Measurements from ENCODE around the gene SDHAF2.
"Not testable (repeated sequence)": the region's sequence is repeated elsewhere in the genome, so short reads cannot be mapped to it uniquely, and the experiment has no call there.

The SDHAF2 gene

DNA sequence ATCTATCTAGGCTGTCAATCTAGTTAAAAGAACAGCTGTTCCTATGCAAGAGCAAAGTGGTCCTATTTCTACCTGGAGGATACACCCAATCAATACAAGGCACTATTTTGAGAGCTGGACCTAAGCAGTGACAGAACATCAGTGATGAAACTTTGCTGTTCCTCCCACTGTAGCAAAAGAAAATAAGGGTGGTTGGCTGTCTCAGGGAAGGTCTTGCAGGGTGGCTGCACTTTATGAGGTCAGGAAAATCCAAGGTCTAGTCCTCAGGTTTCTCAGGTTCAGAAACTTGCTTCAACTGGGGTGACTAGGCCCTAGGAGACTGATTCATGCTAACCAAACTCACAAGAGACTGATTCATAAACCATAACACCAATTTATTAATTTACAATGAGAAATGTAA, 11.8 kb upstream of the SDHAF2 start:
- no peak for DNase-seq
- in situ Hi-C loops (cut with MboI; ENCODE audit: low pct_unique_long_range_greater_than_20kb, low sequenced_read_pairs): no loop called here

GRCh38 chr11:61422226-61422625, 7.7 kb upstream of the SDHAF2 start:
- in situ Hi-C loops (cut with MboI; ENCODE audit: low pct_unique_long_range_greater_than_20kb, low sequenced_read_pairs): no loop called here
- DNase-seq: no peak

GRCh38 chr11:61425367-61426131, 4.4 kb upstream of the SDHAF2 start:
- in situ Hi-C loops (cut with MboI; ENCODE audit: low pct_unique_long_range_greater_than_20kb, low sequenced_read_pairs): no loop called here
- no peak for DNase-seq

- in situ Hi-C loops (cut with MboI; ENCODE audit: low pct_unique_long_range_greater_than_20kb, low sequenced_read_pairs): no loop called here
- no peak for DNase-seq
These were observed 606 bp upstream of the SDHAF2 start for GRCh38 chr11:61429346-61429690.

GRCh38 chr11:61430839-61431238, 915 bp downstream of the SDHAF2 start:
- in situ Hi-C loops (cut with MboI; ENCODE audit: low pct_unique_long_range_greater_than_20kb, low sequenced_read_pairs); DNase-seq: not testable (repeated sequence)

DNA sequence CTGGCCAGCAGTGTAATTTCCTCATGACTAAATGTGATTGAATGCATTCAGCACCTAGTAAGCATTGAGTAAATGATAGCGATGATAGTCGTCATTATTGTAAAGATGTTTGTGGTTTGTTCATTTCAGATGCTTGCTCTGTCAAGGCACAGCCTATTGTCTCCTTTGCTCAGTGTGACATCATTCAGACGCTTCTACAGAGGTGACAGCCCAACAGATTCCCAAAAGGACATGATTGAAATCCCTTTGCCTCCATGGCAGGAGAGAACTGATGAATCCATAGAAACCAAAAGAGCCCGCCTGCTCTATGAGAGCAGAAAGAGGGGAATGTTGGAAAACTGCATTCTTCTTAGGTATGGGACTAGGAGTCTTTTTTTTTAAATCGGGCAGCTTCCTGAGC, 7.6 kb downstream of the SDHAF2 start:
- in situ Hi-C loops (cut with MboI; ENCODE audit: low pct_unique_long_range_greater_than_20kb, low sequenced_read_pairs): no loop called here
- DNase-seq: no peak

- no peak for DNase-seq
- in situ Hi-C loops (cut with MboI; ENCODE audit: low pct_unique_long_range_greater_than_20kb, low sequenced_read_pairs): no loop called here
These were observed 9.7 kb downstream of the SDHAF2 start for GRCh38 chr11:61439615-61440014.

GRCh38 chr11:61442616-61443015, 12.7 kb downstream of the SDHAF2 start:
- no peak for DNase-seq
- in situ Hi-C loops (cut with MboI; ENCODE audit: low pct_unique_long_range_greater_than_20kb, low sequenced_read_pairs): no loop called here

DNA sequence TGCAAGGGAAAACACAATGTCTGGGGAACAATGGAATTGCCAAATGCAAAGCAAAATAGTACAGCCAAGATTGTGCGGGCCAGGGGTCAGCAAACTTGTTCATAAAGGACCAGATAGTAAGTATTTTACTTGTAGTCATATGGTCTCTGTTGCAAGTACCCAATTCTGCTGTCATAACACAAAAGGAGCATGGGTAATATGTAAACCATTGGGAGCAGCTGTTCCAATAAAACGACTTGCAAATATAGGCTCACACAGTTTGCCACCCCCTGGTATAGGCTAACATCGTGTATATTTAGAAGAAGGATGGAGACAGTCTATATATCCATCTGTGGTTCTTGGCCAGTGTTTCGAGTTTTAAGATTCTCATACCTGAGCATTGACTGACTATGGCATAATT, 15.6 kb downstream of the SDHAF2 start:
- in situ Hi-C loops (cut with MboI; ENCODE audit: low pct_unique_long_range_greater_than_20kb, low sequenced_read_pairs): no loop called here
- no peak for DNase-seq

- in situ Hi-C loops (cut with MboI; ENCODE audit: low pct_unique_long_range_greater_than_20kb, low sequenced_read_pairs): no loop called here
- peak; percentile 75 for DNase-seq
These were observed 16.3 kb downstream of the SDHAF2 start for GRCh38 chr11:61446211-61446651.

DNA sequence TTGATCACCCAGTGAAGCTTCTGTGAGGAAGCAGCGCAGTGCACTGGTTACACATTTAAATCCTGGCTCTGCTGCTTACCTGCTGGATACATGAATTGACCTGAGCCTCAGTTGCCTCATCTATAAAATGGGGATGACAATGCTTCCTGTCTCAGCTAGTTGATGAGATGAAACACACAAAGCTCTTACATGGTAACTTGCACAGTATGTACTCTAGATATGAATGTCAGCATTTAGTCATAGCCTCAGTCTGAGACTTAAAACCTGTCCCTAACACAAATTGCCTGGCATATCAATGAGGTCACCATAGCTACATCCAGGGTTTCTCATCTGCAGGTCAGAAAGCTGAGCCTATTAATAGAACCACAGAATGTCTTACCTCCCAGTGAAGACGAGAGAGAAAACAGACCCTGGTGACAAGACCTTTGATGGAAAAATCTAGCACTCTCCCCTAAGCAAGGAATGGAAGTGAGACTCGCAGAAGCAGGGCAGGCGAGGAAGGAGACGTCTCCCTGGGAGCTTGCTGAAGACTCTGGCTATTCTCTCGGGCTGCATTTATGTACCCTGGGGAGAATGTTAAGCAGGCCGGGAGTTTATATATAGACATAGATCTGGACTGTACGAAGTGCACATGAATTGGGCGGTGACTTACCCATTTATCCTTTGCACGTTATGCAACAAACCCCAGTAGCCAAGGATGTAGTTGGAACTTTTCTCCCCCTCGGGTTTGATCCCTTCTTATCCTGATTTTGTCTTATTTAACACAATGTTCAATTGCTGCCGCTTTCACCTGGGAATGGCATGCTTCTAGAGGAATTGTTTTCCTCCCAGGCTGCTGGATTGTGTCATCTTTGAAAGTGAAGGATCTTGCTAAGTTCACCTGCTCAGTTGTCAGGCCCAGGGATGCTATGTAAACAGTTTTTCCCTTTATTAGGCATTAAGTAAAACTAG, 18.0 kb downstream of the SDHAF2 start:
- no peak for DNase-seq
- in situ Hi-C loops (cut with MboI; ENCODE audit: low pct_unique_long_range_greater_than_20kb, low sequenced_read_pairs): no loop called here

GRCh38 chr11:61448552-61448927, 18.6 kb downstream of the SDHAF2 start:
- DNase-seq: no peak

GRCh38 chr11:61452825-61453224, 22.9 kb downstream of the SDHAF2 start:
- in situ Hi-C loops (cut with MboI; ENCODE audit: low pct_unique_long_range_greater_than_20kb, low sequenced_read_pairs): no loop called here
- no peak for DNase-seq

More at GRCh38 chr11:61448552-61448927, 18.6 kb downstream of the SDHAF2 start:
- in situ Hi-C loops (cut with MboI; ENCODE audit: low pct_unique_long_range_greater_than_20kb, low sequenced_read_pairs): no loop called here

GRCh38 chr11:61453695-61454094, 23.8 kb downstream of the SDHAF2 start:
- DNase-seq: no peak
- in situ Hi-C loops (cut with MboI; ENCODE audit: low pct_unique_long_range_greater_than_20kb, low sequenced_read_pairs): no loop called here

GRCh38 chr11:61454520-61454919, 24.6 kb downstream of the SDHAF2 start:
- in situ Hi-C loops (cut with MboI; ENCODE audit: low pct_unique_long_range_greater_than_20kb, low sequenced_read_pairs): no loop called here
- no peak for DNase-seq

DNA sequence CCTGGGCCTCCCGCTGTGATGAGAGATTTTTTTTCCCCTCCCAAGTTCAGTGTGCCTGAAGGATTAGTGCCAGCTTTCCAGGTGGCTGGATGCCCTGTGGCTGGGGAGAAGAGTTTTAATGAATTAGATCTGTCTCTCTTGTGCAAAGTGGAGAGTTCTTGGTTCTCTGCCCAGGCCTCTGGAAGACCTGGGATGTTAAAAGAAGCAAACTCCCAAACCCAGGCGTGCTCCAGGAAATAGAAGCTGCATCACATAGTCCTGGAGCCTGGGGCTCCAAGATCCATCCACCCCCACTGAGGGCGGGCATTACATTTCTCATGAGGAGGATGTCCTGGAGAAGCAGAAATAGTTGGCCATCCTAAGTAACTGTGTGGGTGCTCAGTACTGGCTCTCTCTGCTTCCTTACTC, 30.6 kb downstream of the SDHAF2 start:
- DNase-seq: no peak

DNA sequence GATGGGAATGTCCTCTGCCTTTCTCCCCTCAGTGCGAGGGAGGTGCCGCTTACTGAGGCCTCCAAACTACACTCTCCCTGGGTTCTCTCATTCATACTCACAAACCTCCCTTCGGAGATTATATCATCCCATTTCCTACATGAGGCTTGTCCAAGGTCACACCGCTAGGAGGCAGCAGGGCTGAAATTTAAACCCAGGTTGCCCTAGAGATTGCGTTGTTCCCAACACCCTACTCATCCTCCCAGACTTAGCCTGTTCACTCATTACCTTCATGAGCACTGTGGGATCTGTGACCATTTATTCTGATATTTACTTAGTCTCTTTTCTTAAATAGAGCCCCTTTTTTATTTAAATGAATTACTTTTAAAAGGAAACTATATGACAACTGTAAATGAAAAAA, 31.1 kb downstream of the SDHAF2 start:
- DNase-seq: no peak
- in situ Hi-C loops (cut with MboI; ENCODE audit: low pct_unique_long_range_greater_than_20kb, low sequenced_read_pairs): no loop called here

More for the DNA sequence above, 30.6 kb downstream of the SDHAF2 start:
- in situ Hi-C loops (cut with MboI; ENCODE audit: low pct_unique_long_range_greater_than_20kb, low sequenced_read_pairs): no loop called here

- in situ Hi-C loops (cut with MboI; ENCODE audit: low pct_unique_long_range_greater_than_20kb, low sequenced_read_pairs); DNase-seq: not testable (repeated sequence)
These were observed 37.7 kb downstream of the SDHAF2 start for GRCh38 chr11:61467602-61468001.

- in situ Hi-C loops (cut with MboI; ENCODE audit: low pct_unique_long_range_greater_than_20kb, low sequenced_read_pairs): no loop called here
- no peak for DNase-seq
These were observed 38.1 kb downstream of the SDHAF2 start for GRCh38 chr11:61468002-61468401.

DNA sequence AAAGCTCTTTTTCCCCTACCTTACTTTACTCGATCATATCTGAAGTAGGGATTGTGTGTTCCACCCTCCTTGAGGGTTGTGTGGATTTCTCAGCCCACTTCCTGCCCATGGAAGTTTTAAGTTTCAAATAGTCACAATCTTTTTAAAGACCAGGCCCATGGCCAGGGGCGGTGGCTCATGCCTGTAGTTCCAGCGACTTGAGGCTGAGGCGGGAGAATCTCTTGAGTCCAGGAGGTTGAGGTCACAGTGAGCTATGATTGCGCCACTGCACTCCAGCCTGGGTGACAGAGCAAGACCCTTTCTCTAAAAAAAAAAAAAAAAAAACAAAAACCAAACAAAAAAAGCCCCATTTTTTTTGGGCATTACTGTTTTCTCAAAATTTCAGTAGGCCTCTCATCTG, 42.4 kb downstream of the SDHAF2 start:
- in situ Hi-C loops (cut with MboI; ENCODE audit: low pct_unique_long_range_greater_than_20kb, low sequenced_read_pairs): no loop called here
- no peak for DNase-seq
